ENCODE data around the gene KCNAB1.

The KCNAB1 gene

GRCh38 chr3:156511987-156512677 is 391.8 kb downstream of the KCNAB1 start:
- DNase-seq: no peak

- DNase-seq: no peak
Observed at GRCh38 chr3:156513619-156514018, 393.2 kb downstream of the KCNAB1 start.

- peak; percentile 18 for DNase-seq
Observed at GRCh38 chr3:156516284-156516683, 395.9 kb downstream of the KCNAB1 start.

GRCh38 chr3:156516961-156517360 is 396.6 kb downstream of the KCNAB1 start:
- no peak for DNase-seq

- no peak for DNase-seq
Observed at GRCh38 chr3:156518726-156519125, 398.3 kb downstream of the KCNAB1 start.

- no peak for DNase-seq
Observed at GRCh38 chr3:156519758-156520162, 399.4 kb downstream of the KCNAB1 start.

- DNase-seq: no peak
Observed at GRCh38 chr3:156522673-156523072, 402.3 kb downstream of the KCNAB1 start.

GRCh38 chr3:156525808-156526207 is 405.4 kb downstream of the KCNAB1 start:
- no peak for DNase-seq

GRCh38 chr3:156527060-156527459 is 406.7 kb downstream of the KCNAB1 start:
- no peak for DNase-seq

- no peak for DNase-seq
Observed at GRCh38 chr3:156530980-156531379, 410.6 kb downstream of the KCNAB1 start.

GRCh38 chr3:156532730-156533129 is 412.4 kb downstream of the KCNAB1 start:
- no peak for DNase-seq

GRCh38 chr3:156533205-156533604 is 412.8 kb downstream of the KCNAB1 start:
- no peak for DNase-seq

- DNase-seq: peak; percentile 22
Observed at GRCh38 chr3:156535162-156535627, 414.8 kb downstream of the KCNAB1 start.

- DNase-seq: no peak
Observed at GRCh38 chr3:156535798-156536197, 415.4 kb downstream of the KCNAB1 start.

- DNase-seq: no peak
Observed at GRCh38 chr3:156536524-156537316, 416.3 kb downstream of the KCNAB1 start.

- no peak for DNase-seq
Observed at GRCh38 chr3:156539051-156539450, 418.7 kb downstream of the KCNAB1 start.

- DNase-seq: no peak
Observed at GRCh38 chr3:156539802-156540201, 419.4 kb downstream of the KCNAB1 start.

- no peak for DNase-seq
Observed at GRCh38 chr3:156542101-156543042, 422.0 kb downstream of the KCNAB1 start.

- DNase-seq: no peak
Observed at GRCh38 chr3:156543043-156543555, 422.7 kb downstream of the KCNAB1 start.

- no peak for DNase-seq
Observed at GRCh38 chr3:156547637-156548036, 427.3 kb downstream of the KCNAB1 start.

GRCh38 chr3:156548041-156548687 is 427.8 kb downstream of the KCNAB1 start:
- no peak for DNase-seq

GRCh38 chr3:156548902-156549301 is 428.5 kb downstream of the KCNAB1 start:
- DNase-seq: no peak

Measured in DMS 273 treated with DMSO at 0.1 percent for 48 hours (cell line).